PFSK-1 (cell line): ENCODE results near the gene EPN1.

ENCODE experiments used
- POLR2AphosphoS5 ChIP-seq: IDR thresholded peaks from 2 replicates; pipeline ENCODE4 v1.6.1; 2012; ENCODE audit warnings: low read depth, mild to moderate bottlenecking, control low read depth, low read length, moderate library complexity
- SIN3A ChIP-seq: IDR thresholded peaks from 2 replicates; pipeline ENCODE4 v1.6.1; 2012; ENCODE audit warnings: mild to moderate bottlenecking, low read length, moderate library complexity, borderline replicate concordance; ENCODE audit not compliant: insufficient read depth
- TAF1 ChIP-seq: IDR thresholded peaks from 2 replicates; pipeline ENCODE4 v1.6.1; 2012; ENCODE audit warnings: low read length, control low read depth, borderline replicate concordance; ENCODE audit not compliant: insufficient read depth
- TF ChIP-seq, protein P1 (sequence below), 2 experiments: IDR thresholded peaks; 2 replicates each; pipeline versions ENCODE4 v1.6.1 to v1.8.0; 2011 to 2012; ENCODE audit warnings: low read depth in 2 of 2, low read length in 2 of 2, control low read depth in 1 of 2, inconsistent platforms in 1 of 2, mild to moderate bottlenecking in 1 of 2, moderate library complexity in 1 of 2; ENCODE audit not compliant: insufficient read depth in 1 of 2

DNA sequence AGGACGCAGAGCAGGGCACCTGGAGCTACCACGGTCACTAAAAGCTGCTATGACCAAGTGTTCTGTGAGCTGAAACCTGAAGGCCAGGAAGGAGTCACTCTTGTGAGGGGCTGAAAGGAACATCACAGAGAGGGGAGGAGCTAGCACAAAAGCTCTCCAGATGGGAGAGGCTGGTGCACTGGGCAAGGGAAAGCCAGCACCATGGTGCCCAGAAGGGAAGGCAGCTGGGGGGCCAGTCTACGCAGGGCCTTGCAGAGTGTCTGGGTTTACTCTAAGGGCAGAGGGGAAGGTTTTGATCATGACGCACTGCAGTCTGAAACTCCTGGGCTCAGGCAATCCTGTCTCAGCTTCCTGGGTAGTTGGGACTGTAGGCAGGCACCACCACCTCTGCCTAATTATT lies 38.3 kb upstream of the EPN1 start:
- TF ChIP-seq TAF1, result no peak
- no peak for TF ChIP-seq POLR2AphosphoS5
- TF ChIP-seq SIN3A, result no peak
- TF ChIP-seq, protein P1, sequence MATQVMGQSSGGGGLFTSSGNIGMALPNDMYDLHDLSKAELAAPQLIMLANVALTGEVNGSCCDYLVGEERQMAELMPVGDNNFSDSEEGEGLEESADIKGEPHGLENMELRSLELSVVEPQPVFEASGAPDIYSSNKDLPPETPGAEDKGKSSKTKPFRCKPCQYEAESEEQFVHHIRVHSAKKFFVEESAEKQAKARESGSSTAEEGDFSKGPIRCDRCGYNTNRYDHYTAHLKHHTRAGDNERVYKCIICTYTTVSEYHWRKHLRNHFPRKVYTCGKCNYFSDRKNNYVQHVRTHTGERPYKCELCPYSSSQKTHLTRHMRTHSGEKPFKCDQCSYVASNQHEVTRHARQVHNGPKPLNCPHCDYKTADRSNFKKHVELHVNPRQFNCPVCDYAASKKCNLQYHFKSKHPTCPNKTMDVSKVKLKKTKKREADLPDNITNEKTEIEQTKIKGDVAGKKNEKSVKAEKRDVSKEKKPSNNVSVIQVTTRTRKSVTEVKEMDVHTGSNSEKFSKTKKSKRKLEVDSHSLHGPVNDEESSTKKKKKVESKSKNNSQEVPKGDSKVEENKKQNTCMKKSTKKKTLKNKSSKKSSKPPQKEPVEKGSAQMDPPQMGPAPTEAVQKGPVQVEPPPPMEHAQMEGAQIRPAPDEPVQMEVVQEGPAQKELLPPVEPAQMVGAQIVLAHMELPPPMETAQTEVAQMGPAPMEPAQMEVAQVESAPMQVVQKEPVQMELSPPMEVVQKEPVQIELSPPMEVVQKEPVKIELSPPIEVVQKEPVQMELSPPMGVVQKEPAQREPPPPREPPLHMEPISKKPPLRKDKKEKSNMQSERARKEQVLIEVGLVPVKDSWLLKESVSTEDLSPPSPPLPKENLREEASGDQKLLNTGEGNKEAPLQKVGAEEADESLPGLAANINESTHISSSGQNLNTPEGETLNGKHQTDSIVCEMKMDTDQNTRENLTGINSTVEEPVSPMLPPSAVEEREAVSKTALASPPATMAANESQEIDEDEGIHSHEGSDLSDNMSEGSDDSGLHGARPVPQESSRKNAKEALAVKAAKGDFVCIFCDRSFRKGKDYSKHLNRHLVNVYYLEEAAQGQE (IDR thresholded peaks at IDR 0.05; ENCODE audit: insufficient read depth in 1 of 2, low read depth in 2 of 2, low read length in 2 of 2), result no peak
